Hepatocyte (in vitro differentiated cells): ENCODE measurements around the gene LMNB1.

Source experiments
- CTCF ChIP-seq: fragments of 200-600 bp; sonication (generic); IDR thresholded peaks from 2 replicates; pipeline ENCODE4 v1.5.1; 2016; ENCODE audit warnings: antibody characterized with exemption, mild to moderate bottlenecking; ENCODE audit not compliant: poor library complexity
- EZH2 ChIP-seq: fragments of 200-600 bp; sonication (generic); IDR thresholded peaks from 2 replicates; pipeline ENCODE4 v1.6.1; 2016; ENCODE audit warnings: antibody characterized with exemption, mild to moderate bottlenecking, borderline replicate concordance
- EZH2phosphoT487 ChIP-seq: fragments of 200-600 bp; sonication (generic); IDR thresholded peaks from one replicate; pipeline ENCODE4 v1.6.1; 2018; ENCODE audit warnings: antibody characterized with exemption, mild to moderate bottlenecking, low read depth, moderate library complexity; ENCODE audit not compliant: unreplicated experiment, severe bottlenecking

GRCh38 chr5:126810596-126811380 is 33.9 kb downstream of the LMNB1 start:
- TF ChIP-seq CTCF, result no peak
- no peak for TF ChIP-seq EZH2phosphoT487
- no peak for TF ChIP-seq EZH2
